Brain microvascular endothelial cell (primary cell): ENCODE results near the gene USP21.

ENCODE experiments used
- DNase-seq: peaks from one replicate; pipeline ENCODE4 v3.0.0-alpha.2; 2020
- H3K27ac ChIP-seq: fragments of 250-450 bp; sonication (Bioruptor Pico); 2 replicates; pipeline ENCODE4 v1.5.1; 2020; ENCODE audit warnings: mild to moderate bottlenecking, moderate library complexity
- H3K27me3 ChIP-seq: fragments of 250-450 bp; sonication (Bioruptor Pico); replicated peaks from 2 replicates; pipeline ENCODE4 v1.5.1; 2020; ENCODE audit warnings: mild to moderate bottlenecking
- H3K36me3 ChIP-seq: fragments of 250-450 bp; sonication (Bioruptor Pico); replicated peaks from 2 replicates; pipeline ENCODE4 v1.5.1; 2020; ENCODE audit warnings: mild to moderate bottlenecking
- H3K4me3 ChIP-seq: 2 replicates; pipeline ENCODE4 v1.5.1; 2011; ENCODE audit warnings: low read depth, mild to moderate bottlenecking, control low read depth, low read length, moderate library complexity
- in situ Hi-C: cut with HindIII; loops from 2 replicates; pipeline ENCODE4 v1.10.0; 2017; ENCODE audit warnings: low sequenced_read_pairs, low pct_ligation_motif_present
- TF ChIP-seq, protein P1 (sequence below): IDR thresholded peaks from 2 replicates; pipeline ENCODE4 v1.5.1; 2011; ENCODE audit warnings: low read depth, mild to moderate bottlenecking, moderate library complexity, low read length, control low read depth, inconsistent platforms; ENCODE audit errors: missing control alignments

USP21 gene

DNA sequence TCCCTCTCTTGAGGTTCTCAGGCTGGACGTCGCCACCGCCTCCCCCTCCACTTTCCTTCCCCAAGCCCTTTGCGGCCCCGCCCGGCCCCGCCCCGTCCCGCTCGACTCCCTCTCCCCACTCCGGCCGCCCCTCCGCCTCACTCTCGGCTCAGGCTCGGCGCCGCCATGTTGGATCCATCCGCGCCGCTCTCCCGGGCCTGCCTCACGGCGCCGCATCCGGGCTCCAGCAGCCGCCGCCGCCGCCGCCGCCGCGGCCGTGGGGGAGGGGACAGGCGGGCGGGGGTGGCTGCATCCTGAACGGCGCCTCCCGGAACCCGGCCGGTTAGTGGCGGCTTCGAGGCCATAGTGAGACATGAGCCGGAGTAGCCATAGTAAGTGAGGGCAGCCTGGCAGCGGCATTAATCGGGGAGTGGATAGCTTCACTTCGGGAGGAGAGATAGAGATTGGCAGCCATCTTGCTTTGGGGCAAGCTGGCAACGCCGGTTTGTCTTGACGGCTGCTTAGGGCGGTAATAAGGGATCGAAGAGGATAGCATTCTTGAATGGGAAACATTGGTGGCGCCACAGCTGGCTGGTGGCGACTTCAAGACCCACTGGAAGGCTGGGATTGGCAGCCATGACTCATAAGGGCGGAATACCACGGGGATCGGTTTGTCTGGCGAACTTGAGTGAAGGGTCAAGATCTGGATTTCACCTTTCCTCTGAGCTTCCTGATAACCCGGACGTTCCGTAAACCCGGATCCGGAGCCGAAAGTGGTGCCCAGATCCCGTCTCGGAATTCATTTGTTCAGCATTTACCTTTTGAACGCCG, 26.7 kb upstream of the USP21 start, which contains the start of gene DEDD:
DEDD (minus strand) TSS at position 258 of the 810 bp plus-strand sequence. CDS start 8,205 bp downstream, outside the sequence.
- TF ChIP-seq, protein P1, sequence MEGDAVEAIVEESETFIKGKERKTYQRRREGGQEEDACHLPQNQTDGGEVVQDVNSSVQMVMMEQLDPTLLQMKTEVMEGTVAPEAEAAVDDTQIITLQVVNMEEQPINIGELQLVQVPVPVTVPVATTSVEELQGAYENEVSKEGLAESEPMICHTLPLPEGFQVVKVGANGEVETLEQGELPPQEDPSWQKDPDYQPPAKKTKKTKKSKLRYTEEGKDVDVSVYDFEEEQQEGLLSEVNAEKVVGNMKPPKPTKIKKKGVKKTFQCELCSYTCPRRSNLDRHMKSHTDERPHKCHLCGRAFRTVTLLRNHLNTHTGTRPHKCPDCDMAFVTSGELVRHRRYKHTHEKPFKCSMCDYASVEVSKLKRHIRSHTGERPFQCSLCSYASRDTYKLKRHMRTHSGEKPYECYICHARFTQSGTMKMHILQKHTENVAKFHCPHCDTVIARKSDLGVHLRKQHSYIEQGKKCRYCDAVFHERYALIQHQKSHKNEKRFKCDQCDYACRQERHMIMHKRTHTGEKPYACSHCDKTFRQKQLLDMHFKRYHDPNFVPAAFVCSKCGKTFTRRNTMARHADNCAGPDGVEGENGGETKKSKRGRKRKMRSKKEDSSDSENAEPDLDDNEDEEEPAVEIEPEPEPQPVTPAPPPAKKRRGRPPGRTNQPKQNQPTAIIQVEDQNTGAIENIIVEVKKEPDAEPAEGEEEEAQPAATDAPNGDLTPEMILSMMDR = no peak
- Histone ChIP-seq H3K4me3 (peak within 1 kb of the TSS; percentile 92), H3K36me3 (peaks cover 7% of the 10 kb centered on the region), H3K27me3 (no peaks in the 10 kb centered on the region), H3K27ac (peak within 1 kb of the TSS; percentile 94)
- in situ Hi-C loops = loop anchor here (25.0 kb wide), 1 partner anchor 95 kb away; the partner anchor contains the start of genes TSTD1 and USF1
- DNase-seq = peak; percentile 94

DNA sequence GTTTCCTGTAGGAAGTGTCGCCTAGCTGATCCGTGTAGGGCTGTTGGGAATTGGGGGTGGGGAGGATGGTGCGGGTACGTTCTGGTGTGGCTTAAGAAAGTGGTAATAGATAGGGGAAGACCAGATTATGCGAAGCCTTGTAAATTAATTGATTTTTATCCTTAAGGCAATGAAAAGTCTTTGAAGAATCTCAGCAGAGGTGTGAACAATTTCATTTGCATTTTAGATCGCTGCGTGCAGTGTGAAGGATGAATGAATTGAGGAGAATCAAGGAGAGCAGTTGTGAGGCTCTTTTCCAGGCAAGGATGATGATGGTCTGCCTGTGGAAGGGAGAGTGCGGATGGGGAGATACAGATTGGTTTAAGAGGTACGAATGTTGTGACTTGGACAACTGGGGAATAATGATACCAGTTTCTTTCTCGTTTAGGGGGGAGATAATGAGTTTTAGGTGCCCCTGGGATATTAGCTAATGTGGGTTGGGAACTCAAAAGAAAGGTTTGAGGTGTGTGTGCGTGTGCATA, 26.0 kb upstream of the USP21 start:
- DNase-seq = no peak
- Histone ChIP-seq H3K27me3 (no peaks in the 10 kb centered on the region), H3K27ac (peak overlapping the region; percentile 94), H3K36me3 (peaks cover 7% of the 10 kb centered on the region), H3K4me3 (peak overlapping the region; percentile 92)
- TF ChIP-seq, protein P1 = no peak
- in situ Hi-C loops = loop anchor here (25.0 kb wide), 1 partner anchor 96 kb away; the partner anchor contains the start of genes TSTD1 and USF1

DNA sequence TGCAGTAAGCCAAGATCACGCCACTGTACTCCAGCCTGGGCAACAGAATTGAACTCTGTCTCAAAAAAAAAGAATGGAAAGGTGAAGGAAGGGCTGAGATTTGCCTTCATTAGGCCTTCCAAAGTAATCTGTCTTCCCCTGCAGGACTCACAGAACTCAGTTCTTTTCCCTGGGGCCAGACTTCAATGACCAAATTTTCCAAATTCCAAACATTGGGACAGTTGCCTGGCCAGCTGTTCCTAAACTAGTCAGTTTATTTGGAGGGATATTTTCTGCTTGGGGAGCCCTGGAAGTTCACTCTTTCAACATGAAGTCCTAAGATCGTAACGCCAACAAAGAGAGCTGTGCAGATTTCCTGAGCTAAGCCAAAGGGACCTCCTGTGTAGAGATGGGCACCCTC, 21.4 kb upstream of the USP21 start:
- Histone ChIP-seq H3K36me3 (no peaks in the 10 kb centered on the region), H3K27ac (no peak overlapping the region), H3K27me3 (no peaks in the 10 kb centered on the region), H3K4me3 (no peak overlapping the region)
- DNase-seq = no peak
- TF ChIP-seq, protein P1 = no peak
- in situ Hi-C loops = loop anchor here (25.0 kb wide), 1 partner anchor 101 kb away; the partner anchor contains the start of genes TSTD1 and USF1

DNA sequence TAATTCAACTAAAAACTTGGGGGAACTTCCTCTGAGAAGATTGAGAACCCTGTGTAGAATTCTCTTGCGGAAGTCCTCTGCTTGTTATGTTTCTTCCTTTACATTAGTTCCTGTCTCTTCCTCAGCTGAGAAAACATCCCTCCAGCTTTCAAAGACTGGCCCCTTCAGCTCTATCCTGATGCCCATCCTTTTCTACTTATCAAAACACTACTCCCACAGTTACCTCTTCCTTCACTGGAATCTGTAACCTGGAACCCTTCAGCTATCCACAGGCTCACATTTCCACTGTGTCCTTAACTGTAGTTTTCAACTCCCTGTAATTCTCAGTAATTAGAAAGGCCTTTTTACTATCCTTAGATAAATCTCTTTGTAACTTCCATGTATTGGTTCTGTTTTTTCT, 20.9 kb upstream of the USP21 start:
- DNase-seq = no peak
- TF ChIP-seq, protein P1 = no peak
- in situ Hi-C loops = loop anchor here (25.0 kb wide), 1 partner anchor 101 kb away; the partner anchor contains the start of genes TSTD1 and USF1
- Histone ChIP-seq H3K27ac (no peak overlapping the region), H3K27me3 (no peaks in the 10 kb centered on the region), H3K36me3 (no peaks in the 10 kb centered on the region), H3K4me3 (no peak overlapping the region)

DNA sequence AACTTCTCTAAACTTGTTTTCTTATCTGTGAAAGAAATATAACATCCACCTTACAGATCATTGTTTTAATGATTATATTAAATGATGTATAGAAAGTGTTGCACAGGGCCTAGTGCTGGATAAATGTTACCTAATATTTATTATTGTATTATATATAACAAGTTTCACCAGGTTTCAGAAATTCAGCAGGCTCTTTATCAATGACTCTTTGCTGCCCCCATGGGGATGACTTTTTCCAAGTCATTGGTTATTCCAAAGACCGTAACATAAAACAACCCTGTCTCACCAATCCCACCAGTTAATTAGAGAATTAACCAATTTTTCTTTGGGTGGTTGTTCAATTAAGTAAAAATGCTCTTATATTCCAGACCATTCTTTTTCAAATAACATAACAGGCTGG, 19.5 kb upstream of the USP21 start:
- in situ Hi-C loops = loop anchor here (25.0 kb wide), 1 partner anchor 102 kb away; the partner anchor contains the start of genes TSTD1 and USF1
- Histone ChIP-seq H3K27me3 (no peaks in the 10 kb centered on the region), H3K4me3 (no peak overlapping the region), H3K27ac (no peak overlapping the region), H3K36me3 (no peaks in the 10 kb centered on the region)
- DNase-seq = peak; percentile 62
- TF ChIP-seq, protein P1 = peak; percentile 57
